Activated T-helper 17 cell treated with anti-CD3 and anti-CD28 coated beads, Interleukin-2, amount 50 U/mL, for 72 hours (primary cell): ENCODE results near the gene GNG7. TPM values are rescaled to one million over a fixed set of nuclear protein-coding genes. Genes with fewer than 3 reads are reported as not detected.

Experiments used
- ATAC-seq: fragments of 150-1000 bp; cut with Tn5 transposase; replicated peaks from 2 replicates; pipeline ENCODE4 v1.10.0; 2021; ENCODE audit warnings: mild to moderate bottlenecking, moderate library complexity
- H3K27ac Mint-ChIP-seq: one replicate; pipeline ENCODE4 v1.8.0; 2022; ENCODE audit warnings: mixed read lengths
- H3K27me3 Mint-ChIP-seq: one replicate; pipeline ENCODE4 v1.8.0; 2022; ENCODE audit warnings: mixed read lengths
- H3K36me3 Mint-ChIP-seq: one replicate; pipeline ENCODE4 v1.8.0; 2022; ENCODE audit warnings: low read depth, mild to moderate bottlenecking, mixed read lengths
- H3K4me1 Mint-ChIP-seq: one replicate; pipeline ENCODE4 v1.8.0; 2022; ENCODE audit warnings: mixed read lengths
- H3K4me3 Mint-ChIP-seq: one replicate; pipeline ENCODE4 v1.8.0; 2022; ENCODE audit warnings: mild to moderate bottlenecking, mixed read lengths
- H3K9me3 Mint-ChIP-seq: one replicate; pipeline ENCODE4 v1.8.0; 2022; ENCODE audit warnings: mixed read lengths
- total RNA-seq, 2 donors: library from RNA; stranded (reverse); gene quantifications; one replicate each; pipeline ENCODE4 v1.2.3, GENCODE V29; 2022

Gene GNG7
- total RNA-seq, 2 donors from 2014 or later: 0.29 TPM; not detected in 1

- Mint-ChIP-seq H3K4me3 (no peak overlapping the region), H3K36me3 (no peaks in the 10 kb centered on the region), H3K27me3 (no peaks in the 10 kb centered on the region), H3K9me3 (no peaks in the 10 kb centered on the region), H3K27ac (no peak overlapping the region), H3K4me1 (peaks cover 5% of the 10 kb centered on the region)
- ATAC-seq: no peak
Measured at GRCh38 chr19:2706251-2706650, 3.8 kb upstream of the GNG7 start.

- no peak overlapping the region for H3K4me3 Mint-ChIP-seq
- no peaks in the 10 kb centered on the region for H3K9me3 Mint-ChIP-seq
- H3K27me3 Mint-ChIP-seq: no peaks in the 10 kb centered on the region
- H3K4me1 Mint-ChIP-seq: peaks cover 12% of the 10 kb centered on the region
- no peak for ATAC-seq
- H3K36me3 Mint-ChIP-seq: no peaks in the 10 kb centered on the region
- H3K27ac Mint-ChIP-seq: no peak overlapping the region
Measured at GRCh38 chr19:2703691-2704216, 1.3 kb upstream of the GNG7 start.

GRCh38 chr19:2703077-2703437 lies 563 bp upstream of the GNG7 start:
- no peak for ATAC-seq
- Mint-ChIP-seq H3K4me3 (peak overlapping the region; percentile 42), H3K4me1 (peaks cover 15% of the 10 kb centered on the region), H3K9me3 (no peaks in the 10 kb centered on the region), H3K27me3 (no peaks in the 10 kb centered on the region), H3K27ac (no peak overlapping the region), H3K36me3 (no peaks in the 10 kb centered on the region)

- Mint-ChIP-seq H3K27ac (no peak overlapping the region), H3K4me1 (peaks cover 15% of the 10 kb centered on the region), H3K36me3 (no peaks in the 10 kb centered on the region), H3K27me3 (no peaks in the 10 kb centered on the region), H3K9me3 (no peaks in the 10 kb centered on the region), H3K4me3 (peak overlapping the region; percentile 50)
- ATAC-seq: no peak
Measured at GRCh38 chr19:2701361-2702169, 929 bp downstream of the GNG7 start.

GRCh38 chr19:2700660-2701360 lies 1.7 kb downstream of the GNG7 start:
- Mint-ChIP-seq H3K4me3 (peak overlapping the region; percentile 50), H3K4me1 (peaks cover 15% of the 10 kb centered on the region), H3K36me3 (no peaks in the 10 kb centered on the region), H3K27ac (no peak overlapping the region), H3K27me3 (no peaks in the 10 kb centered on the region), H3K9me3 (no peaks in the 10 kb centered on the region)
- ATAC-seq: no peak

GRCh38 chr19:2699413-2700140 lies 2.9 kb downstream of the GNG7 start:
- Mint-ChIP-seq H3K36me3 (no peaks in the 10 kb centered on the region), H3K9me3 (no peaks in the 10 kb centered on the region), H3K27me3 (no peaks in the 10 kb centered on the region), H3K27ac (no peak overlapping the region), H3K4me1 (peaks cover 15% of the 10 kb centered on the region), H3K4me3 (no peak overlapping the region)
- no peak for ATAC-seq

GRCh38 chr19:2694196-2694595 lies 8.3 kb downstream of the GNG7 start:
- Mint-ChIP-seq H3K27ac (no peak overlapping the region), H3K4me3 (no peak overlapping the region), H3K4me1 (peaks cover 5% of the 10 kb centered on the region), H3K9me3 (no peaks in the 10 kb centered on the region), H3K36me3 (no peaks in the 10 kb centered on the region), H3K27me3 (no peaks in the 10 kb centered on the region)
- ATAC-seq: no peak

- H3K9me3 Mint-ChIP-seq: no peaks in the 10 kb centered on the region
- ATAC-seq: no peak
- no peaks in the 10 kb centered on the region for H3K27me3 Mint-ChIP-seq
- H3K36me3 Mint-ChIP-seq: no peaks in the 10 kb centered on the region
- no peak overlapping the region for H3K4me3 Mint-ChIP-seq
- no peak overlapping the region for H3K27ac Mint-ChIP-seq
- peaks cover 2% of the 10 kb centered on the region for H3K4me1 Mint-ChIP-seq
Measured at GRCh38 chr19:2693492-2694160, 8.9 kb downstream of the GNG7 start.

- no peak overlapping the region for H3K4me3 Mint-ChIP-seq
- no peaks in the 10 kb centered on the region for H3K36me3 Mint-ChIP-seq
- H3K27me3 Mint-ChIP-seq: no peaks in the 10 kb centered on the region
- no peaks in the 10 kb centered on the region for H3K4me1 Mint-ChIP-seq
- no peak overlapping the region for H3K27ac Mint-ChIP-seq
- H3K9me3 Mint-ChIP-seq: no peaks in the 10 kb centered on the region
- no peak for ATAC-seq
Measured at GRCh38 chr19:2691951-2692350, 10.5 kb downstream of the GNG7 start.

GRCh38 chr19:2690856-2691255 lies 11.6 kb downstream of the GNG7 start:
- Mint-ChIP-seq H3K4me3 (no peak overlapping the region), H3K9me3 (no peaks in the 10 kb centered on the region), H3K27ac (no peak overlapping the region), H3K27me3 (no peaks in the 10 kb centered on the region), H3K4me1 (no peaks in the 10 kb centered on the region), H3K36me3 (no peaks in the 10 kb centered on the region)
- no peak for ATAC-seq

GRCh38 chr19:2686360-2686759 lies 16.1 kb downstream of the GNG7 start:
- H3K36me3 Mint-ChIP-seq: no peaks in the 10 kb centered on the region
- H3K4me1 Mint-ChIP-seq: no peaks in the 10 kb centered on the region
- ATAC-seq: no peak
- no peak overlapping the region for H3K27ac Mint-ChIP-seq
- no peaks in the 10 kb centered on the region for H3K27me3 Mint-ChIP-seq
- H3K4me3 Mint-ChIP-seq: no peak overlapping the region
- no peaks in the 10 kb centered on the region for H3K9me3 Mint-ChIP-seq

- H3K36me3 Mint-ChIP-seq: no peaks in the 10 kb centered on the region
- H3K9me3 Mint-ChIP-seq: no peaks in the 10 kb centered on the region
- H3K27ac Mint-ChIP-seq: no peak overlapping the region
- no peak for ATAC-seq
- no peak overlapping the region for H3K4me3 Mint-ChIP-seq
- no peaks in the 10 kb centered on the region for H3K4me1 Mint-ChIP-seq
- no peaks in the 10 kb centered on the region for H3K27me3 Mint-ChIP-seq
Measured at GRCh38 chr19:2685204-2685704, 17.2 kb downstream of the GNG7 start.

- peaks cover 5% of the 10 kb centered on the region for H3K4me1 Mint-ChIP-seq
- H3K4me3 Mint-ChIP-seq: no peak overlapping the region
- H3K9me3 Mint-ChIP-seq: no peaks in the 10 kb centered on the region
- no peaks in the 10 kb centered on the region for H3K36me3 Mint-ChIP-seq
- H3K27ac Mint-ChIP-seq: no peak overlapping the region
- no peak for ATAC-seq
- H3K27me3 Mint-ChIP-seq: no peaks in the 10 kb centered on the region
Measured at GRCh38 chr19:2683430-2684003, 19.0 kb downstream of the GNG7 start.

- no peak for ATAC-seq
- Mint-ChIP-seq H3K4me1 (peaks cover 5% of the 10 kb centered on the region), H3K36me3 (no peaks in the 10 kb centered on the region), H3K27me3 (no peaks in the 10 kb centered on the region), H3K9me3 (no peaks in the 10 kb centered on the region), H3K27ac (no peak overlapping the region), H3K4me3 (no peak overlapping the region)
Measured at GRCh38 chr19:2680808-2681207, 21.7 kb downstream of the GNG7 start.
